ENCODE measurements around the gene CECR2. TPM values are rescaled to one million over a fixed set of nuclear protein-coding genes. Genes with fewer than 3 reads are reported as not detected.

CECR2 gene
- total and polyA plus RNA-seq, 10 of the 15 experiments (the other 5 are each of a cell fraction or from before 2014, with no cell fraction given), result 0.01 to 0.08 (median 0.01) TPM; not detected in 7

DNA sequence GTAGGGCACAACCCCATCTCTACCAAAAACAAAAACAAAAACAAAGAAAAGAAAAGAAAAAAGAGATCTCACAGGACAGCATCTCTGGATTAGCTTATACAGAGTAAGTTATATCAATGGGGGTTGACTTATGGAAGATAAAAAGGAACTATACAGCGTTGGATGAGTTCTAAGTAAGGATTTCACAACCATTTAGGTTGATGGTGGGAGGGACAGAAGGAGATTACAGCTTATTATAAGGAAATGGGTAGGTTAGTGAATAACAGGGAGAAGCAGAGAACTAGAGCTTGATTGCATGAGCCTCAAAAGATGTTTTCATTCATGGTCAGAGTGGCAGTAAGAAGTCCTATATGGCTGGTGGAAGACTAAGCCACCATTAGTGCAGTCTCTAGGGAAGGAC, 60.3 kb downstream of the CECR2 start:
- no TSS peak for BruUV-seq (replicated peaks)
- no peak overlapping the region for H3K4me2 ChIP-seq (ENCODE audit: control insufficient read depth, insufficient read depth)
- H3K4me3 ChIP-seq, result no peak overlapping the region
- ChIA-PET SMC1A (ENCODE audit: uncharacterized antibody, unreplicated experiment) (no interaction called here), RAD21 (ENCODE audit: unreplicated experiment) (no interaction called here), CTCF (no interaction called here), POLR2A (no interaction called here)
- H3K4me1 ChIP-seq (ENCODE audit: control insufficient read depth, insufficient read depth, low read length), result no peaks in the 10 kb centered on the region
- H2AFZ ChIP-seq (ENCODE audit: control insufficient read depth, low read depth, low read length), result no peak overlapping the region
- DNase-seq (ENCODE audit: low read depth, low spot score) (no peak), FAIRE-seq (no peak), ATAC-seq (no peak)
- H3K9ac ChIP-seq (ENCODE audit: control insufficient read depth, insufficient read depth, low read length), result no peak overlapping the region
- no peaks in the 10 kb centered on the region for H3K36me3 ChIP-seq (ENCODE audit: control insufficient read depth in 2 of 2, insufficient read depth in 2 of 2, low read length in 1 of 2)
- in situ Hi-C loops (cut with MboI) (no loop called here), intact Hi-C loops (cut with micrococcal nuclease; ENCODE audit: unreplicated experiment) (no loop called here)
- H3K9me3 ChIP-seq (replicated peaks; ENCODE audit: control insufficient read depth, insufficient read depth, low read length), result no peaks in the 10 kb centered on the region
- 0% methylated on average over 1 of the region's 1 CpG for WGBS (ENCODE audit: insufficient coverage, insufficient replicate concordance, low lambda C conversion rate, missing lambda C conversion rate)
- no peak for TF ChIP-seq SMAD1 (IDR thresholded peaks at IDR 0.05; ENCODE audit: low read depth, partially characterized antibody)
- no peak for TF ChIP-seq JUNB (IDR thresholded peaks at IDR 0.05)
- TF ChIP-seq SP1 (IDR thresholded peaks at IDR 0.05; ENCODE audit: low read depth, low read length), result no peak
- TF ChIP-seq BACH1 (IDR thresholded peaks at IDR 0.05; ENCODE audit: borderline replicate concordance), result no peak
- TF ChIP-seq SUPT20H (IDR thresholded peaks at IDR 0.05; ENCODE audit: borderline replicate concordance, control insufficient read depth, low read depth, low read length), result no peak
- TF ChIP-seq TCF3 (IDR thresholded peaks at IDR 0.05; ENCODE audit: borderline replicate concordance, insufficient read depth, low read depth, low read length), result no peak
- no peak for TF ChIP-seq POU2F2 (IDR thresholded peaks at IDR 0.05; ENCODE audit: borderline replicate concordance, low read depth, low read length)
- no peak for TF ChIP-seq PML (IDR thresholded peaks at IDR 0.05; ENCODE audit: low read length)
- TF ChIP-seq BCL11A (IDR thresholded peaks at IDR 0.05; ENCODE audit: low read depth, low read length), result no peak
- no peak for TF ChIP-seq ZNF384 (IDR thresholded peaks at IDR 0.05; ENCODE audit: borderline replicate concordance, low read depth, low read length)
- no peak for TF ChIP-seq ZNF207 (IDR thresholded peaks at IDR 0.05; ENCODE audit: borderline replicate concordance)
- TF ChIP-seq, protein P1, sequence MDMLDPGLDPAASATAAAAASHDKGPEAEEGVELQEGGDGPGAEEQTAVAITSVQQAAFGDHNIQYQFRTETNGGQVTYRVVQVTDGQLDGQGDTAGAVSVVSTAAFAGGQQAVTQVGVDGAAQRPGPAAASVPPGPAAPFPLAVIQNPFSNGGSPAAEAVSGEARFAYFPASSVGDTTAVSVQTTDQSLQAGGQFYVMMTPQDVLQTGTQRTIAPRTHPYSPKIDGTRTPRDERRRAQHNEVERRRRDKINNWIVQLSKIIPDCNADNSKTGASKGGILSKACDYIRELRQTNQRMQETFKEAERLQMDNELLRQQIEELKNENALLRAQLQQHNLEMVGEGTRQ (IDR thresholded peaks at IDR 0.05; ENCODE audit: borderline replicate concordance, low read depth, low read length), result no peak
- no peak for TF ChIP-seq NR2F1 (conservative IDR thresholded peaks at IDR 0.05)
- no peak for TF ChIP-seq JUND (IDR thresholded peaks at IDR 0.05; ENCODE audit: low read depth, low read length)
- TF ChIP-seq SREBF1 (IDR thresholded peaks at IDR 0.05; ENCODE audit: low read length), result no peak
- no peak for TF ChIP-seq ZBED1 (IDR thresholded peaks at IDR 0.05; ENCODE audit: borderline replicate concordance)
- no peak for TF ChIP-seq YY1 (IDR thresholded peaks at IDR 0.05; ENCODE audit: low read depth, low read length)
- no peak for TF ChIP-seq SIN3A (IDR thresholded peaks at IDR 0.05; ENCODE audit: low read depth, low read length)
- TF ChIP-seq MEF2A (IDR thresholded peaks at IDR 0.05; ENCODE audit: insufficient read depth, low read depth, low read length), result no peak
- TF ChIP-seq, protein P2, sequence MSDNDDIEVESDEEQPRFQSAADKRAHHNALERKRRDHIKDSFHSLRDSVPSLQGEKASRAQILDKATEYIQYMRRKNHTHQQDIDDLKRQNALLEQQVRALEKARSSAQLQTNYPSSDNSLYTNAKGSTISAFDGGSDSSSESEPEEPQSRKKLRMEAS (IDR thresholded peaks at IDR 0.05; ENCODE audit: low read depth, low read length), result no peak
- no peaks in the 10 kb centered on the region; a peak in 1 of 4 replicates for H3K27me3 ChIP-seq (replicated peaks in 1 of 2; ENCODE audit: control insufficient read depth in 2 of 2, insufficient read depth in 2 of 2, low read length in 1 of 2)
- H3K27ac ChIP-seq (ENCODE audit: control insufficient read depth, insufficient read depth), result no peak overlapping the region
- H4K20me1 ChIP-seq (ENCODE audit: control insufficient read depth, insufficient read depth), result no peaks in the 10 kb centered on the region
- H3K79me2 ChIP-seq (ENCODE audit: control insufficient read depth, insufficient read depth, low read length), result no peaks in the 10 kb centered on the region
